Retinal pigment epithelial cell (primary cell): ENCODE measurements around the gene ELMOD1.

ENCODE experiments used
- DNase-seq: peaks from one replicate; pipeline ENCODE4 v3.0.0-alpha.2; 2010; ENCODE audit warnings: low read depth
- H3K4me3 ChIP-seq: 2 replicates; pipeline ENCODE4 v1.5.1; 2011; ENCODE audit warnings: mild to moderate bottlenecking, low read length, control low read depth, moderate library complexity
- TF ChIP-seq, protein P1 (sequence below): conservative IDR thresholded peaks from 2 replicates; pipeline ENCODE4 v1.5.1; 2011; ENCODE audit warnings: low read depth, low read length, control low read depth, inconsistent platforms

ELMOD1 gene

DNA sequence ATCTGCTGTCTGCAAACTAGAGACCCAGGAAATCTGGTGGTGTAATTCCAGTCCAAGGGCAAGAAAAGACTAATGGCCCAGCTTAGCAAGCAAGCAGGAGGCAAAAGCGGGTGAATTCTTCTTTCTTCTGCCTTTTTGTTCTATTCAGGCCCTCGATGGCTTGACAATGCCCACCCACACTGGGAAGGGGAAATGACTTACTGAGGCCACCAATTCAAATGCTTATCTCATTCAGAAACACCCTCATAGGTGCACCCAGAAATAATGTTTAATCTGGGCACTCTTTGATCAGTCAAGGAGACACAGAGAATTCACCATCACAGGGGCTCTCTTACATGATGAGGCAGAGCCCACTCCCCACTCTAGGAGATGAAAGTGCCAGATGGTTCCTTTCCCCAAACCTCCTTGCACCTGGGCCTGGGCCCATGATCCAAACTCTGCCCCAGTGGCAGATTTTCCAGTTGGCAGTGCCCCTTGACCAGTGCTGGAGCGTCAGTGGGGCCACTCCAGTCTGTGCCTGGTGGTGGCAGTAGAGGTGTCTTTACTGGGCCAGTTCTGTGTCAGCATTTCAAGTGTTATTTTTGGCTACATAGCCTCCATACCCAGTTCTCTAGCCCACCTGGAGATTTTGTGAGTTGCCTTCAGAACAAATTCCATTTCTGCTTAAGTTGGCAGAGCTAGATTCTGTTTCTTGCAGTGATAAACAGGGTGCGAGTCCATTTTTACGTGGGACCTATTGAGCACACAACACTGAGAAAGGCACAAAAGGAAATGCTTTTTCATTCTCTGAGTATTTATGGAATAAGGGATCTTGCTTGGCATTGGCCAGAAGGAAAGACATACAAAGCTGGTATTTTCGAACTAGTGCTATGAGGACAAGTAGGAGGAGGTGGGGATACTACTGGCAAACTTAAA, 7.5 kb downstream of the ELMOD1 start:
- TF ChIP-seq, protein P1, sequence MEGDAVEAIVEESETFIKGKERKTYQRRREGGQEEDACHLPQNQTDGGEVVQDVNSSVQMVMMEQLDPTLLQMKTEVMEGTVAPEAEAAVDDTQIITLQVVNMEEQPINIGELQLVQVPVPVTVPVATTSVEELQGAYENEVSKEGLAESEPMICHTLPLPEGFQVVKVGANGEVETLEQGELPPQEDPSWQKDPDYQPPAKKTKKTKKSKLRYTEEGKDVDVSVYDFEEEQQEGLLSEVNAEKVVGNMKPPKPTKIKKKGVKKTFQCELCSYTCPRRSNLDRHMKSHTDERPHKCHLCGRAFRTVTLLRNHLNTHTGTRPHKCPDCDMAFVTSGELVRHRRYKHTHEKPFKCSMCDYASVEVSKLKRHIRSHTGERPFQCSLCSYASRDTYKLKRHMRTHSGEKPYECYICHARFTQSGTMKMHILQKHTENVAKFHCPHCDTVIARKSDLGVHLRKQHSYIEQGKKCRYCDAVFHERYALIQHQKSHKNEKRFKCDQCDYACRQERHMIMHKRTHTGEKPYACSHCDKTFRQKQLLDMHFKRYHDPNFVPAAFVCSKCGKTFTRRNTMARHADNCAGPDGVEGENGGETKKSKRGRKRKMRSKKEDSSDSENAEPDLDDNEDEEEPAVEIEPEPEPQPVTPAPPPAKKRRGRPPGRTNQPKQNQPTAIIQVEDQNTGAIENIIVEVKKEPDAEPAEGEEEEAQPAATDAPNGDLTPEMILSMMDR = peak; percentile 67
- no peak overlapping the region for H3K4me3 ChIP-seq
- DNase-seq = no peak

- H3K4me3 ChIP-seq = no peak overlapping the region
- no peak for DNase-seq
- TF ChIP-seq, protein P1 = no peak
Observed at GRCh38 chr11:107605061-107606006, 14.4 kb downstream of the ELMOD1 start.

GRCh38 chr11:107606141-107606540, 15.2 kb downstream of the ELMOD1 start:
- DNase-seq = no peak
- TF ChIP-seq, protein P1 = peak; percentile 17
- no peak overlapping the region for H3K4me3 ChIP-seq

- DNase-seq = no peak
- H3K4me3 ChIP-seq = no peak overlapping the region
- TF ChIP-seq, protein P1 = no peak
Observed at GRCh38 chr11:107608809-107609208, 17.9 kb downstream of the ELMOD1 start.

- DNase-seq = no peak
- H3K4me3 ChIP-seq = no peak overlapping the region
- TF ChIP-seq, protein P1 = no peak
Observed at GRCh38 chr11:107609400-107610218, 18.7 kb downstream of the ELMOD1 start.

- no peak overlapping the region for H3K4me3 ChIP-seq
- no peak for DNase-seq
- TF ChIP-seq, protein P1 = no peak
Observed at GRCh38 chr11:107612445-107612844, 21.5 kb downstream of the ELMOD1 start.
